Activated naive CD4-positive, alpha-beta T cell treated with anti-CD3 and anti-CD28 coated beads, Interleukin-2, amount 10 ng/mL, durations not matched to agents 7 days and 5 days (primary cell): Measurements from ENCODE around the gene PYGL.
"Not testable (repeated sequence)": the region's sequence is repeated elsewhere in the genome, so short reads cannot be mapped to it uniquely, and the experiment has no call there.

Experiments
- CTCF ChIA-PET: fragments of 350-600 bp; sonication (Branson Sonifier 250); formaldehyde crosslinking; loops from one replicate; lab custom pipeline; 2021; ENCODE audit warnings: antibody characterized with exemption; lab: Charles Lee
- DNase-seq: peaks from one replicate; pipeline ENCODE4 v3.0.0-alpha.2; 2020
- H3K27ac Mint-ChIP-seq: one replicate; pipeline ENCODE4 v1.8.0; 2021; ENCODE audit warnings: mild to moderate bottlenecking, moderate library complexity, mixed read lengths
- H3K27me3 Mint-ChIP-seq: one replicate; pipeline ENCODE4 v1.8.0; 2021; ENCODE audit warnings: mild to moderate bottlenecking, mixed read lengths
- H3K36me3 Mint-ChIP-seq: one replicate; pipeline ENCODE4 v1.8.0; 2021; ENCODE audit warnings: mixed read lengths
- H3K4me1 Mint-ChIP-seq: one replicate; pipeline ENCODE4 v1.8.0; 2021; ENCODE audit warnings: mixed read lengths
- H3K4me3 Mint-ChIP-seq: one replicate; pipeline ENCODE4 v1.8.0; 2021; ENCODE audit warnings: mild to moderate bottlenecking, moderate library complexity, mixed read lengths
- H3K9me3 Mint-ChIP-seq: one replicate; pipeline ENCODE4 v1.8.0; 2021; ENCODE audit warnings: mixed read lengths

Gene PYGL

GRCh38 chr14:50967103-50967502, 22.8 kb upstream of the PYGL start:
- Mint-ChIP-seq H3K4me3 (no peak overlapping the region), H3K9me3 (no peaks in the 10 kb centered on the region), H3K4me1 (no peaks in the 10 kb centered on the region), H3K27me3 (peaks cover 22% of the 10 kb centered on the region), H3K27ac (no peak overlapping the region), H3K36me3 (no peaks in the 10 kb centered on the region)
- CTCF ChIA-PET = interaction anchor here (1.0 kb wide), 1 partner anchor 9 kb away, joined by 3 read pairs; no protein-coding TSS in a partner anchor
- DNase-seq = no peak

DNA sequence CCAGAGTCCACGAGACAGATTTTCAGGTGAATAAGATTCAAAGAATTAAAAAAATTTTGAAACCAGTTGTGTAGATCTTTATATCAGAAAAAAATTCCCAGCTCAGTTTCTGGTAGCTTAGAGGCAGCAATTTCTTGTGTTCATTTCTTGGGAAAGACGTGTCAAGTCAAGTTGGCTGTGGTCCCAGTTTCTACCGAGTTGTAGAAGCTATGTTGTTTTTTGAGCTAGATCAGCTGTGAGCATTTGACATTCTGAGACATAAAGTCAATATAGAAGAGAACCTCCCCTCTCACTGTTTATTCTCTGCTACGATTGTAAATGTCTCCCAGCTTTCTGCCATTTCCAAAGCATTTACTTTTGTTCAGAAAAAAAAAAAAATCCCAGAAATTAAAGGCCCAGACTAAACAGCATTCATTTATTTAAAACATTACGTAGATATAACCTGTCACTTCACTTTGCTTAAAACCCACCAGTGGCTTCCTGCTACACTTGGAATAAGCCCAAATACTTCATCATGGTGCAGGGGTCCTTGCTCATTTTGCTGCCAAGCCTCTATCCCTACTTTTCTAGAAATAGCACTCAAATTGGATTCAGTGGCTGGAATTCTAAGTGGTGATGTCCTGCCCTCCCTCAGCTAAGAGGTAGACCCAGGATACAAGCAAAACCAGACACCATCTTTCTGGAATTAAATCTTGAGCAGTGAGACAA, 20.6 kb upstream of the PYGL start:
- CTCF ChIA-PET = interaction anchor here (0.6 to 0.9 kb wide), 3 partner anchors 23 to 1327 kb away, joined by 3 to 4 read pairs (median 3); no protein-coding TSS in a partner anchor
- no peak for DNase-seq
- no peak overlapping the region for H3K27ac Mint-ChIP-seq
- H3K36me3 Mint-ChIP-seq = no peaks in the 10 kb centered on the region
- H3K4me1 Mint-ChIP-seq = no peaks in the 10 kb centered on the region
- H3K4me3 Mint-ChIP-seq = no peak overlapping the region
- peaks cover 27% of the 10 kb centered on the region for H3K27me3 Mint-ChIP-seq
- no peaks in the 10 kb centered on the region for H3K9me3 Mint-ChIP-seq

DNA sequence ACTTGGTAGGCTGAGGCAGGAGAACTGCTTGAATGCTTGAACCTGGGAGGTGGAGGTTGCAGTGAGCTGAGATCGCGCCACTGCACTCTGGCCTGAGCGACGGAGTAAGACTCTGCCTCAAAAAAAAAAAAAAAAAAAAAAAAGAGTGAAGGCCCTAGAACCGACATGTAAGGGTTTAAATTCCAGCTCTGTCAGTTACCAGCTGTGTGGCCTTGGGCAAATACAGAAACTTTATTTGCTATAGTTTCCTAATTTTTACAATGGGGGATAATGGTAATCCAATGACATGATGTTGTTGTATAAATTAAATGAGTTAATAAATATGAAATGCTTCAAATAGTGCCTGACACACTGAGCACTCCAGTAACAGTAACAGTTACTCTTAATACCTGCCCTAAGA, 19.6 kb upstream of the PYGL start:
- no peak overlapping the region for H3K27ac Mint-ChIP-seq
- DNase-seq = no peak
- no peaks in the 10 kb centered on the region for H3K4me1 Mint-ChIP-seq
- peaks cover 18% of the 10 kb centered on the region for H3K27me3 Mint-ChIP-seq
- no peaks in the 10 kb centered on the region for H3K36me3 Mint-ChIP-seq
- H3K9me3 Mint-ChIP-seq = no peaks in the 10 kb centered on the region
- H3K4me3 Mint-ChIP-seq = no peak overlapping the region
- CTCF ChIA-PET = interaction anchor here (0.7 kb wide), 1 partner anchor 49 kb away, joined by 5 read pairs; no protein-coding TSS in a partner anchor

GRCh38 chr14:50961605-50962221, 17.4 kb upstream of the PYGL start:
- Mint-ChIP-seq H3K36me3 (no peaks in the 10 kb centered on the region), H3K9me3 (no peaks in the 10 kb centered on the region), H3K4me3 (no peak overlapping the region), H3K27ac (no peak overlapping the region), H3K4me1 (no peaks in the 10 kb centered on the region), H3K27me3 (peaks cover 16% of the 10 kb centered on the region)
- CTCF ChIA-PET = no interaction called here
- no peak for DNase-seq

GRCh38 chr14:50957296-50957695, 13.0 kb upstream of the PYGL start:
- H3K9me3 Mint-ChIP-seq = no peaks in the 10 kb centered on the region
- H3K27me3 Mint-ChIP-seq = peaks cover 10% of the 10 kb centered on the region
- H3K4me3 Mint-ChIP-seq = no peak overlapping the region
- CTCF ChIA-PET = no interaction called here
- no peak overlapping the region for H3K27ac Mint-ChIP-seq
- no peak for DNase-seq
- no peaks in the 10 kb centered on the region for H3K4me1 Mint-ChIP-seq
- H3K36me3 Mint-ChIP-seq = no peaks in the 10 kb centered on the region

DNA sequence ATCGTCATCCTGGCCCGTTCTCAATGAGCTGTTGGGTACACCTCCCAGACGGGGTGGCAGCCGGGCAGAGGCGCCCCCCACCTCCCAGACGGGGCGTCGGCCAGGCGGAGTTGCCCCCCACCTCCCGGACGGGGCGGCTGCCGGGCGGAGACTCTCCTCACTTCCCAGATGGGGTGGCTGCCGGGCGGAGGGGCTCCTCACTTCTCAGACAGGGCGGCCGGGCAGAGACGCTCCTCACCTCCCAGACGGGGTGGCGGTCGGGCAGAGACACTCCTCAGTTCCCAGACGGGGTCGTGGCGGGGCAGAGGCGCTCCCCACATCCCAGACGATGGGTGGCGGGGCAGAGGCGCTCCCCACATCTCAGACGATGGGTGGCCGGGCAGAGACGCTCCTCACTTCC, 12.1 kb upstream of the PYGL start:
- CTCF ChIA-PET, H3K27ac Mint-ChIP-seq, DNase-seq, H3K4me3 Mint-ChIP-seq, H3K9me3 Mint-ChIP-seq, H3K36me3 Mint-ChIP-seq, H3K4me1 Mint-ChIP-seq: not testable (repeated sequence)
- peaks cover 13% of the 10 kb centered on the region for H3K27me3 Mint-ChIP-seq

DNA sequence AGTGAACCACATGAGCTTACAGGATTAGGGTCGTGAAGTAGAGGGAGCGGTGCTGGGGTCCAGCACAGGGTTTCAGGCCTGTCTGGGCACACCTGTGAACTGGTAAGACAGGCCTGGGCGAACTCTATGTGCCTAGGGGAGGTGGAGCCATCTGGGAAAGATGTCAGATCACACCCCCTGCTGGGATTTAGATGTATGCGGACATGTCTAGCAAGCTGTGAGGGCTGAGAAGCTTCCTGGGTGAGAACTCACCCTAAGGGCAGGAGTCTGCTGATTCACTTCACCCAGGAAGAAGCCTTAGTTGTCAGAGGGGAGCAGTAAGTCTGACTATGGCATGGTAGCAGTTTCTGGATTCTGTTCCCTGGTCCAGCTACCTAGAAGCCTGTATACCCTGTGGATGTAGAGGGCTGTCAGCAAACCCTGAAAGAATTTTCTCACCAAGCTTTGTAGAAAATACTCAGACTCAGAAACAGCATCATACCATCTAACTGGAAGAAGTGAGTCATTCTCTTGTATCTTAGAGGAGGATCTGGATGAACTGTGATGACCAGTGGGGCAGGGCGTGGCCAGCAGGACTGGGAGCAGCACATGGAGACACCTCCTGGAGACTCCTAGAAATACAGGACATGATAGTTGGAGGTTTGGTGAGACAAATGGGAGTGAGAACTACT, 11.2 kb upstream of the PYGL start:
- Mint-ChIP-seq H3K4me1 (no peaks in the 10 kb centered on the region), H3K4me3 (no peak overlapping the region), H3K9me3 (no peaks in the 10 kb centered on the region), H3K27ac (no peak overlapping the region), H3K36me3 (no peaks in the 10 kb centered on the region), H3K27me3 (peaks cover 6% of the 10 kb centered on the region)
- CTCF ChIA-PET = interaction anchor here (0.6 to 1.5 kb wide), 4 partner anchors 12 to 824 kb away, joined by 3 to 4 read pairs (median 4); no protein-coding TSS in a partner anchor
- no peak for DNase-seq

DNA sequence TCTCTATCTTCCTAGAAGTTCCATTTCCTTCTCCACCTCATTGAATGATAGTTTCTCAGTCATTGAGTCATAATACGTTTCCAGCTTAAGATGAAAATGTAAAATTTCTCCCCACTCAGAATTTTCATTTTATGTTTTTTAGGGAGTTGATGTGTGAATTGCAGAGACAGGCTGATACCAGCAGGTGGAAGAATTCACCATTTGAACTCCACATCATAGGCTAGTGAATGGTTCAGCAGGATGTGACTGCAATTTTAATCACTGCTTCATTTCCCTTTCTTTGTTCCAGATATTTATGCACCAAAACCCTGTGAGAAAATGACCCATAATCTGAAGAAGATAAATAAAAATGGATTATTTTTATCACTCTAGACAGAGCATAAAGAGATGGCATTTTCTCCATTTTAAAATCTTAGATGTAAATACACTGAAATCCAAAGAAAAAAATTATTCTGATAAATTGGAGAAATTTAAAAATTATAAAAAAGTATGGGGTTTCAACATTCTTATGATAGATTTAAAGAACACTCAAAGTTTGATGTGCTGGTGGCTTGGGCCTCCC, 10.6 kb upstream of the PYGL start:
- DNase-seq = no peak
- CTCF ChIA-PET = interaction anchor here (0.7 to 1.5 kb wide), 3 partner anchors 178 to 825 kb away, joined by 3 to 4 read pairs (median 4); no protein-coding TSS in a partner anchor
- no peaks in the 10 kb centered on the region for H3K4me1 Mint-ChIP-seq

GRCh38 chr14:50953502-50953901, 9.2 kb upstream of the PYGL start:
- CTCF ChIA-PET = interaction anchor here (0.9 kb wide), 1 partner anchor 265 kb away, joined by 4 read pairs; no protein-coding TSS in a partner anchor
- peaks cover 6% of the 10 kb centered on the region for H3K27me3 Mint-ChIP-seq

More for the DNA sequence above, 10.6 kb upstream of the PYGL start:
- Mint-ChIP-seq H3K36me3 (no peaks in the 10 kb centered on the region), H3K27ac (no peak overlapping the region), H3K4me3 (no peak overlapping the region), H3K9me3 (no peaks in the 10 kb centered on the region), H3K27me3 (peaks cover 6% of the 10 kb centered on the region)

DNA sequence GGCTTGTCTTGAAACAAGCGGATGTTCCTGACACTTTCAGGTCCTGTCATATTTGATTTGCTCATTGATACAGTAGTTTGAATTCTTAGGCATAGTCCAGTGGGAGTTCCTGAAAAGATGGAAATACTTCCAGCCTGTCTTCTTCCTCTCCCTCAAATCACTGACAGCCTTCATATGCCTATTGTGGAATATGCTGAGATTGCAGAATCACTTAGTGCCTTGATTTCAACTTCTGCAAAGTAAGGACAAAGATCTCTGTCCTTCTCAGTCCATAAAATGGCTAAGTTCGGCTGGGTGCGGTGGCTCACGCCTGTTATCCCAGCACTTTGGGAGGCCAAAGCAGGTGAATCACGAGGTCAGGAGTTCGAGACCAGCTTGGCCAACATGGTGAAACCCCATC, 6.7 kb upstream of the PYGL start:
- Mint-ChIP-seq H3K27ac (no peak overlapping the region), H3K36me3 (no peaks in the 10 kb centered on the region), H3K4me3 (no peak overlapping the region), H3K27me3 (peaks cover 13% of the 10 kb centered on the region), H3K4me1 (no peaks in the 10 kb centered on the region), H3K9me3 (no peaks in the 10 kb centered on the region)
- CTCF ChIA-PET = no interaction called here
- DNase-seq = no peak

More at GRCh38 chr14:50953502-50953901, 9.2 kb upstream of the PYGL start:
- Mint-ChIP-seq H3K36me3 (no peaks in the 10 kb centered on the region), H3K9me3 (no peaks in the 10 kb centered on the region), H3K27ac (no peak overlapping the region), H3K4me1 (no peaks in the 10 kb centered on the region), H3K4me3 (no peak overlapping the region)
- no peak for DNase-seq

GRCh38 chr14:50948205-50948604, 3.9 kb upstream of the PYGL start:
- H3K4me1 Mint-ChIP-seq = peaks cover 12% of the 10 kb centered on the region
- CTCF ChIA-PET = no interaction called here
- DNase-seq = no peak
- H3K36me3 Mint-ChIP-seq = peaks cover 2% of the 10 kb centered on the region
- H3K27ac Mint-ChIP-seq = no peak overlapping the region
- no peaks in the 10 kb centered on the region for H3K9me3 Mint-ChIP-seq
- H3K4me3 Mint-ChIP-seq = no peak overlapping the region
- H3K27me3 Mint-ChIP-seq = peaks cover 40% of the 10 kb centered on the region

DNA sequence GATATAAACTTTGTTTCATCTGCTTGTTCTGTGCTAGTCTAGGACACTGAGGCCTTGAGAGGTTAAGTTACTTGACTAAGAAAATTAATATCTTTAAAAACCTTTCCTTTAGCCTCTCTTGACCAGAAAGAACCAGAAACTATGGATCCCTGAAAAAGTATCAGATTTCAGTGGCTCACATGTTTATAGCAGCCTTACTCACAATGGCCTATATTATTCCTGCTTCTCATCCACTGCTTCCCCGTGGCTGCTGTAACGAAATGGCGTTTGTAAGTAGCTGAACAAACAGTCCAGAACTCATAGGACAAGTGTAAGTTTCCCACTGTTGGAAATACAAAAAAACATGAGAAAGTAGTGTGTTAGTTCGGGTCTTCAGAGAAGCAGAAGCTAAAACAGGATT, 3.2 kb upstream of the PYGL start:
- peaks cover 15% of the 10 kb centered on the region for H3K4me1 Mint-ChIP-seq

GRCh38 chr14:50946234-50946935, 2.1 kb upstream of the PYGL start:
- CTCF ChIA-PET = no interaction called here
- no peak overlapping the region for H3K4me3 Mint-ChIP-seq
- no peak for DNase-seq
- no peaks in the 10 kb centered on the region for H3K9me3 Mint-ChIP-seq
- peaks cover 52% of the 10 kb centered on the region for H3K27me3 Mint-ChIP-seq
- no peak overlapping the region for H3K27ac Mint-ChIP-seq
- peaks cover 2% of the 10 kb centered on the region for H3K36me3 Mint-ChIP-seq
- H3K4me1 Mint-ChIP-seq = peaks cover 15% of the 10 kb centered on the region

More for the DNA sequence above, 3.2 kb upstream of the PYGL start:
- Mint-ChIP-seq H3K36me3 (peaks cover 2% of the 10 kb centered on the region), H3K4me3 (no peak overlapping the region), H3K27me3 (peaks cover 48% of the 10 kb centered on the region), H3K9me3 (no peaks in the 10 kb centered on the region), H3K27ac (no peak overlapping the region)
- DNase-seq = no peak
- CTCF ChIA-PET = no interaction called here
